HUES64 (cell line): ENCODE measurements around the gene COL27A1.

Experiments used
- H3K27ac ChIP-seq: 2 replicates; pipeline ENCODE4 v1.7.0; 2013; ENCODE audit warnings: low read depth, low read length, inconsistent platforms
- H3K27me3 ChIP-seq: 2 replicates; pipeline ENCODE4 v1.6.1; 2013; ENCODE audit warnings: mild to moderate bottlenecking, low read length; ENCODE audit not compliant: insufficient read depth
- H3K36me3 ChIP-seq: 2 replicates; pipeline ENCODE4 v1.6.1; 2013; ENCODE audit warnings: mild to moderate bottlenecking, low read length; ENCODE audit not compliant: insufficient read depth
- H3K4me1 ChIP-seq: 2 replicates; pipeline ENCODE4 v1.6.1; 2013; ENCODE audit warnings: mild to moderate bottlenecking, low read length, moderate library complexity; ENCODE audit not compliant: insufficient read depth
- H3K4me3 ChIP-seq: 2 replicates; pipeline ENCODE4 v1.5.1; 2013; ENCODE audit warnings: mild to moderate bottlenecking, low read length, moderate library complexity
- H3K9ac ChIP-seq: 2 replicates; pipeline ENCODE4 v1.6.1; 2013; ENCODE audit warnings: mild to moderate bottlenecking, low read depth, low read length
- H3K9me3 ChIP-seq: 2 replicates; pipeline ENCODE4 v1.6.1; 2013; ENCODE audit warnings: low read depth, low read length; ENCODE audit not compliant: insufficient read depth
- WGBS: fragments of 150-250, 120-280 bp; methylation state at CpG from one replicate; pipeline ENCODE4 v1.1.7; 2013; ENCODE audit warnings: missing lambda C conversion rate; 5-methylcytosine and 5-hydroxymethylcytosine counted together

Gene COL27A1

DNA sequence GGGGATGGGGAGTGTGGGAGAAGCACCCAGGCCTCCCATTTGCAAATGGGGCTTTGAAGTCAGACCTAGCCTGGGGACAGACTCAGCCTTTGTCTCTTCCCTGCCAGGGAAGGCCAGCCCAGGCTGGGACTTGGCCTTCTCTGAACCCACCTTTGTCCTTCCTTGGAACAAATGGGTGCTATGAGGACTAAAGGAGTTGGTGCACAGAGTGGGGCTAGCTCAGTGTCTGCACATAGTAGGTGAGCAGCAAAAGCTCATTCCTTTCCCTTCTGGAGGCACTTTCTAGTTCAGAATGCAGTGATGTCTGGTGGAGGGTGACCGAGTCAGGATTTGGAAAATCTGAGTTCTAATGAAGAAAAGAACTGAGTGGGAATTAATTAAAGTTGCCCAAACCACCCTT lies 37.2 kb downstream of the COL27A1 start:
- peaks cover 17% of the 10 kb centered on the region; the same call in 1 of the 2 replicates for H3K9me3 ChIP-seq
- no peaks in the 10 kb centered on the region for H3K4me1 ChIP-seq
- no peaks in the 10 kb centered on the region for H3K27me3 ChIP-seq
- no peak overlapping the region for H3K9ac ChIP-seq
- H3K36me3 ChIP-seq: peaks cover 12% of the 10 kb centered on the region
- WGBS: no CpG with 5 or more reads among the region's 1 CpG
- H3K4me3 ChIP-seq: no peak overlapping the region
- H3K27ac ChIP-seq: no peak overlapping the region

DNA sequence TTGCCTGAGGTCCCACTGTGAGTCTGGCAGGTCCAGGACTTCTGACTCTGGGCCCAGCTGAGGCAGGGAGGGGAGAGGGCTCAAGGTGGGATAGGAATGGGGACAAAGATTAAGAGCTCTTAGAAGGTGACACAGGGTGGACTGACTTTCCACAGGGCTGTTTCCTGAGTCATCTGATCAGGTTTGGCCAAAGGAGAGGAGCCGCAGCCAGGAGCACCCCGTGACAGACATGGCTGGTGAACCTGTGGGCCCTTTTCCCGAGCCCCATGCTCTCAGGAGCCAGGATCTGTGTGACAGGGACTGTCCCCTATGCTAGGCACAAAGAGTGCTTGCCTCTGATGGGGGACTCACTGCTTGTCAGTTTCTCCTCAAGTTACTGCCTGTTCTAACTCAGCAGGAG lies 37.8 kb downstream of the COL27A1 start:
- H3K9me3 ChIP-seq: peaks cover 14% of the 10 kb centered on the region; the same call in 1 of the 2 replicates
- WGBS: 88% methylated on average over 3 of the region's 3 CpGs
- no peak overlapping the region for H3K27ac ChIP-seq
- H3K9ac ChIP-seq: no peak overlapping the region
- no peaks in the 10 kb centered on the region for H3K27me3 ChIP-seq
- H3K4me3 ChIP-seq: no peak overlapping the region
- peaks cover 10% of the 10 kb centered on the region for H3K36me3 ChIP-seq
- H3K4me1 ChIP-seq: no peaks in the 10 kb centered on the region

DNA sequence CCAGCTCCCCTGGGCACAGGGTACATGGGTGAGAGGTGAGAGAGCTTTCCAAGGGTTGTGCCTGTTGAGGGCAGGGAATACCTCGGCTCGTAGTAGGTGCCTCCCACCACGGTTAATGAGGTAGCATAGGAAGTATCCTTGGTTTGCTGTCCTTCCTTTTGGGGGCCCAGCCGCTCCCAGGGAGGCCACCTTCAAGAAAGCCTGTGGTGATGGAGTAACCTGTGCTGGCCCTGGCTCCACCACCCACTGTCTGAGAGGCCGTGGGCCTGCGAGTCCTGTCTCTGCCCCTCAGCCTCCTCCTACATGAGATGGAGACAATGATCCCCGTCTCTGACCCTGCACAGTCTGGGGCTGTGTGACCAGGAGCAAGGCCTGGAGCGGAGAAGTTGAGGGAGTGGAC lies 40.8 kb downstream of the COL27A1 start:
- no peaks in the 10 kb centered on the region for H3K27me3 ChIP-seq
- H3K36me3 ChIP-seq: no peaks in the 10 kb centered on the region
- H3K4me1 ChIP-seq: no peaks in the 10 kb centered on the region
- H3K9me3 ChIP-seq: no peaks in the 10 kb centered on the region
- H3K4me3 ChIP-seq: no peak overlapping the region
- 92% methylated on average over 8 of the region's 8 CpGs for WGBS
- H3K27ac ChIP-seq: no peak overlapping the region
- no peak overlapping the region for H3K9ac ChIP-seq

DNA sequence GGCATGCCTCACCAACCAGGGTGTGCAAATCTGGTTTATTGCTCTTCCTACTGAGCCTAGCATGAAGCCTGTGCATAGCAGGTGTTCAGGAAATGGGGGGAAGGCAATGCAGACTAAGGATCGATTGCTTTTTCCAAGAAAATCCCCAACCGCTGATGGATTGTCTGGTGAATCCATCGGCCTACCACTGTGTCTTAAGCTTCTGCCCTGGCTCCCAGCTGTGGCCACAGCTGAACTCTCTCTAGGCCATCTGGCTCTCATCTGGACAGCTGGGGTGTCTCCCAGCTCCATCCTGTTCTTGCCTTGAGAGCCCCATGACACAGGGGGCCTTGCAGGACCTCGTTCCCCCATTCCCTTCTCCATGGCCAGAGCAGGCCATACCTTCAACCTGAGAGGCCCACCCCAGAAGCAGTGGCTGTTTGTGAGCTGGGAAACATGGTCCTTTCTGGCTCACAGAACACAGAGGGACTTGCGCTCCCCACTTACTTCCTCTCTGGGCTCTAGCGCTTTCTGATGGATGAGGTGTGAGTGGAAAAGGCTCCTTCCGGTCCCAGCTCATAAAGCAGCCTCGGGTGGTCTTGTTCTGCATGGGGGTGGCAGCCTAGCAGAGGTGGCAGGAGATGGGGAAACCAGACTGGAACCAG lies 41.8 kb downstream of the COL27A1 start:
- no peak overlapping the region for H3K4me3 ChIP-seq
- no peaks in the 10 kb centered on the region for H3K9me3 ChIP-seq
- H3K9ac ChIP-seq: no peak overlapping the region
- H3K4me1 ChIP-seq: no peaks in the 10 kb centered on the region
- H3K27me3 ChIP-seq: no peaks in the 10 kb centered on the region
- 90% methylated on average over 8 of the region's 8 CpGs for WGBS
- no peak overlapping the region for H3K27ac ChIP-seq
- no peaks in the 10 kb centered on the region for H3K36me3 ChIP-seq

DNA sequence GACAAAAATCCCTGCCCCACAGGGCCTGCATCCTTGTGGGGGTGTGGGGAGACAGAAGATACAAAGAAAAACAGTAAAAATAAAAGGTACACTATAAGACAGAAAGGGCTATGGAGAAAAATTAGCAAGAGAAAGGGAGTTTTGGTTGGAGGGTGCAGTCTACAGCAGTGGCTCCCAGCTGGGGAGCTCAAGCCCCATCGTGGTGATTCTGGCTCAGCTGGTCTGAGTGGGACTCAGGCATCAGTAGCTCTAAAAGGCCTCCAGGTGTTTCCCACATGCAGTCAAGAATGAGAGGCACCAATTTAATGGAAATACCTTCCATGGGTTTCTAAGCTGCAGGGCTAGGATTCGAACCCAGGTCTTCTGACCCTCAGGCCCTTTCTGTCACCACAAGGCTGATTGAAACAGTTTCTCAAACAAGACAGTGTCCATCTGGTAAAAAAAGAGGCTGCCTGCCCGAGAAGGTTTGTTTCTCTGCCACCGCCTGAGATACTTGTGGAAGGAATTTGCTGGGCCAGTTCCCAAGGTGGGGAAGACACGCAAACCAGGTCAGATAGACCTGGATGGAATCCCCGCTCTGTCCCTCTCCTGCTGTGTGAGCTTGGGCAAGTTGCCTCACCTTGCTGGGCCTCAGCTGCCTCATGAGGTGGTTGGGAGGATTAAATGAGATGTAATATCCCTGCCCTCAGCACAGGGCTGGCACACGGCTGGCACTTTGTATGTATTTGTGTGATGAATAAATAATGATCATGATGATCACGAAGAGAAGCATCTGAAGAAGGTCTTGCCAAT lies 43.1 kb downstream of the COL27A1 start:
- H3K27me3 ChIP-seq: no peaks in the 10 kb centered on the region
- H3K9me3 ChIP-seq: no peaks in the 10 kb centered on the region
- H3K4me3 ChIP-seq: no peak overlapping the region
- no peak overlapping the region for H3K9ac ChIP-seq
- H3K4me1 ChIP-seq: no peaks in the 10 kb centered on the region
- H3K36me3 ChIP-seq: 0 out of 2 replicates have a peak, but pooled peaks cover 5% of the 10 kb centered on the region
- WGBS: 89% methylated on average over 8 of the region's 8 CpGs
- no peak overlapping the region for H3K27ac ChIP-seq

DNA sequence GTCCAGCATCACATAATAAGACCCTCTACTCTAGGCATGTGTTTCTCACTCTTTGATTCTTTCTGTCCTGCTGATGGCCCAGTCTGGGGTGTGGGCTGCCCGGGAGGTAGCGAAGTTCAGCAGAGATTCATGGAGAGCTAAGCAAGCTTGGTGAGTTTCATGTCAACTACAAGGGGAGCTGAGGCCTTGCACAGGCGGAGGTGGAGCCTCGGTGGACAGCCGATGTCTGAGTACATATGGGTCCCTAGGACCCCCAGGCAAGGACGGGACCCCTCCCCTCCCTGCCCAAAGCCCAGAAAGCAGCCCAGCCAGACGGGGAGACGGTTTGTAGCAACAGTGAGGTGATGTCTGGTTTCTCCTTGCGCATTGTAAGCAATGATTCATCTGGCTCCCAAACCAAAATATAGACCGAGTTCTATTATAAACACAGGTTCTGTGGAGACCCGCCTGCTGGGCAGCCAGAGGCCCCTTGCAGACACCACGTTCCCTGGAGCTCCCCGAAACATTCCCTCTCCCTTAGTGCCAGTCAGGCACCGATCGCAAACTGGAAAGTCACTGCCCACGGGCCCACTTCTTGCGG lies 45.5 kb downstream of the COL27A1 start:
- no peak overlapping the region for H3K27ac ChIP-seq
- WGBS: 94% methylated on average over 17 of the region's 17 CpGs
- H3K9me3 ChIP-seq: no peaks in the 10 kb centered on the region
- no peaks in the 10 kb centered on the region for H3K4me1 ChIP-seq
- no peak overlapping the region for H3K4me3 ChIP-seq
- H3K27me3 ChIP-seq: no peaks in the 10 kb centered on the region
- 0 out of 2 replicates have a peak, but pooled peaks cover 5% of the 10 kb centered on the region for H3K36me3 ChIP-seq
- H3K9ac ChIP-seq: no peak overlapping the region

DNA sequence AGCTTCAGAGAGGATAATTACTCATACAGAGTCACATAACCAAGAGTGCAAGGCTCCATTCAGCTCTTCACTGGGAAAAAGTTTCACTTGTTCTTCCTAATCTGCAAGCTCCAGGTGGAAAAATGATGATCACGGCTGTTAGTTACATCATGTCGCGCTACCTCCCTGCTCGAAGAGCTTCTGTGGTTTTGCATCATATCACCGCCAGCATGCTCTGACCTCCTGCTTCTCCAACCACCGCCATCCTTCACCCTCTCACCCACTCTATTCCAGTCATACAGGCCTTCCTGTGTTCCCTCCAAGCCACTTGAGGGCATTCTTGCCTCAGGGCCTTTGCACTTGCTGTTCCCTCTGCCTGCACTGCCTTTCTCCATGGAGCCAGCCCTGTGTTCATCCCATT lies 47.1 kb downstream of the COL27A1 start:
- Histone ChIP-seq H3K36me3 (0 out of 2 replicates have a peak, but pooled peaks cover 5% of the 10 kb centered on the region), H3K4me3 (no peak overlapping the region), H3K27me3 (no peaks in the 10 kb centered on the region), H3K27ac (no peak overlapping the region), H3K9ac (no peak overlapping the region), H3K4me1 (peaks cover 7% of the 10 kb centered on the region; the same call in 1 of the 2 replicates), H3K9me3 (no peaks in the 10 kb centered on the region)
- WGBS: 93% methylated on average over 6 of the region's 6 CpGs

DNA sequence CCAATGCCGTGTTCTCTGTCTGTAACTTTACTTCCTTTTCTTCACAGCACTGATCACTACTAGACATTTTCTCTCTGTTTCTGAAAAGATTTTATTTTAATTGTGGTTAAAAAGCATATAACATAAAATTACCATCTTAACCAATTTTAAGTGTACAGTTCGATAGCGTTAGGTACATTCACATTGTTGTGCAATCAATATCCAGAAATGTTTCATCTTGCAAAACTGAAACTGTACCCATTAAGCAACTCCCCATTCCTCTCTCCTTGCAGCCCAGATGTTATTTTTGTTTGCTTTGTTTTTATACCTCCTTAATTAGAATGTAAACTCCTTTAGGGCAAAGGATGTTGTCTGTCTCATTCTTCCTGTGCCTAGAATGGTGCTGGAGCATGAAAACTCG lies 47.5 kb downstream of the COL27A1 start:
- Histone ChIP-seq H3K27me3 (no peaks in the 10 kb centered on the region), H3K9ac (no peak overlapping the region), H3K4me1 (peaks cover 7% of the 10 kb centered on the region; the same call in 1 of the 2 replicates), H3K4me3 (no peak overlapping the region), H3K36me3 (0 out of 2 replicates have a peak, but pooled peaks cover 5% of the 10 kb centered on the region), H3K9me3 (no peaks in the 10 kb centered on the region), H3K27ac (no peak overlapping the region)
- 96% methylated on average over 4 of the region's 4 CpGs for WGBS

DNA sequence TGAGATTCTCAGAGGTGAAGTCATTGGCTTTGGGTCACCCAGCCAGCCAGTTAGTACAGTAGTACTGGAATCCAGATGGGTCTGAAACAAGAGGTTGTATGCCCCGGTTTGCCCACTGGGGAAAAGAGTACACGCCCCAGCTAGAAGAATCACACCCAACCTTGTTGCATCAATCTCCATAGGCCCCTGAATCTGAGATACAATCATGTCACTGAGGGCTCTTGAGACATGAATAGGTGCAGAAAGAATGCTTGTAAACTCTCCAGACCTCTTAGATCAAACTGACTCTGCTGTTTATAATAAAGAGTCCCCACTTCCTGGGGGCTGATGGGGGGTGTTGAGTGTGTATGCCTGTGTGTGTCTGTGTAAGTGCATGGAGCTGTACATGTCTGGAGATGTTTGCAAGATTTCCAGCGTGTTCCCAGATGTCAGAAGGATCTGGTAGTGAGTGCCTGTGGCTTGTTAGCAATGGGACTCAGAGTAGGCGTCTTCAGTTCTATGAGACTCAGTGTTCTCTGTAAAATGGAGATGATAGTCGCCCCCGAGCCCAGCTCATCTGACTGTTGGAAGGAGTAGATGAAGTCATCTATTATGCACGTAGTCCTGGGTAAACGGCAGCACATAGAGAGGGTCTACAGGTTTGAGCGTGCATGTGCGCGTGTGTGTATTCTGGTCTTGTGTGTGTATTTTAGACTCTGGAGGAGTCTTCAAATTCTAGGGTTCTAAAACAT lies 48.2 kb downstream of the COL27A1 start:
- Histone ChIP-seq H3K27ac (no peak overlapping the region), H3K9me3 (no peaks in the 10 kb centered on the region), H3K4me1 (peaks cover 7% of the 10 kb centered on the region; the same call in 1 of the 2 replicates), H3K27me3 (no peaks in the 10 kb centered on the region), H3K4me3 (no peak overlapping the region), H3K9ac (no peak overlapping the region), H3K36me3 (0 out of 2 replicates have a peak, but pooled peaks cover 5% of the 10 kb centered on the region)
- WGBS: 92% methylated on average over 11 of the region's 11 CpGs

DNA sequence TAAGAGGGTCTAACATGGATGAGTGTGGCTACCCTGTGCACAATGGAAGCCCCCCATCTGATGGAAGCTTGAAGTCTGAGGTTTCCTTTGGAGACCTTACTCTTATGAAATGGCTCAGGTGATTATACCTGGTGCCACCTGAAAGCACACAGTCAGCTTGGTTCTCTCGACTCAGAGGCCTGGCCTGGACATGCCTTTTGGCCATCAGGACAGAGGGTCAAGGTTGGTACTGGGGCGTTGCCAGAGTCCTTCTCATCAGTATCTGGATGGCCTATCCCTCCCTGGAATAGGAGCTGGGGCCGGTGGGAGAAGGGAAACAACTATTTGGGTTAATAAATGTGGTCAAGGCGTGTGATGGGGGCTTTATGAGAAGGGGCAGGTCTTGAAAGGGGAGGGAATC lies 48.9 kb downstream of the COL27A1 start:
- Histone ChIP-seq H3K36me3 (0 out of 2 replicates have a peak, but pooled peaks cover 7% of the 10 kb centered on the region), H3K4me1 (peaks cover 7% of the 10 kb centered on the region; the same call in 1 of the 2 replicates), H3K4me3 (no peak overlapping the region), H3K27ac (no peak overlapping the region), H3K27me3 (no peaks in the 10 kb centered on the region), H3K9ac (no peak overlapping the region), H3K9me3 (no peaks in the 10 kb centered on the region)
- WGBS: 89% methylated on average over 4 of the region's 4 CpGs
